Neural cell (in vitro differentiated cells): ENCODE measurements around the gene OPN4.

Experiments used
- CTCF ChIP-seq: fragments of 450-650 bp; IDR thresholded peaks from 2 replicates; pipeline ENCODE4 v1.5.1; 2014; ENCODE audit warnings: antibody characterized with exemption, mild to moderate bottlenecking, moderate library complexity; ENCODE audit not compliant: poor library complexity, severe bottlenecking
- EP300 ChIP-seq: fragments of 450-650 bp; conservative IDR thresholded peaks from 2 replicates; pipeline ENCODE4 v1.6.1; 2014; ENCODE audit warnings: antibody characterized with exemption, mild to moderate bottlenecking, moderate library complexity; ENCODE audit not compliant: poor library complexity, severe bottlenecking
- EZH2 ChIP-seq: fragments of 200-600, 300-800 bp; shearing (Covaris generic), sonication (generic); IDR thresholded peaks from 2 replicates; pipeline ENCODE4 v1.6.1; 2014; ENCODE audit warnings: antibody characterized with exemption, low read length, borderline replicate concordance, mild to moderate bottlenecking; ENCODE audit not compliant: insufficient read depth, poor library complexity, severe bottlenecking
- MXI1 ChIP-seq: fragments of 450-650 bp; conservative IDR thresholded peaks from 2 replicates; pipeline ENCODE4 v1.6.1; 2014; ENCODE audit warnings: antibody characterized with exemption, mild to moderate bottlenecking; ENCODE audit not compliant: poor library complexity, severe bottlenecking
- POLR2AphosphoS5 ChIP-seq: IDR thresholded peaks from 2 replicates; pipeline ENCODE4 v1.6.1; 2012
- REST ChIP-seq: IDR thresholded peaks from 2 replicates; pipeline ENCODE4 v1.6.1; 2012; ENCODE audit warnings: borderline replicate concordance

GRCh38 chr10:86671985-86672710, 17.8 kb downstream of the OPN4 start:
- no peak for TF ChIP-seq CTCF
- TF ChIP-seq POLR2AphosphoS5, result no peak
- no peak for TF ChIP-seq REST
- no peak for TF ChIP-seq MXI1
- TF ChIP-seq EP300, result no peak
- no peak for TF ChIP-seq EZH2
